ENCODE measurements around the gene CDIPT.
"Not testable (repeated sequence)": the region's sequence is repeated elsewhere in the genome, so short reads cannot be mapped to it uniquely, and the experiment has no call there.

CDIPT gene

GRCh38 chr16:29896841-29897240 lies 33.8 kb upstream of the CDIPT start:
- DNase-seq (ENCODE audit: low spot score), result no peak

GRCh38 chr16:29894352-29894751 lies 31.3 kb upstream of the CDIPT start:
- no peak for DNase-seq (ENCODE audit: low spot score)

- DNase-seq (ENCODE audit: low spot score), result no peak
Measured at GRCh38 chr16:29893553-29893952, 30.5 kb upstream of the CDIPT start.

- DNase-seq (ENCODE audit: low spot score), result no peak
Measured at GRCh38 chr16:29892458-29892813, 29.4 kb upstream of the CDIPT start.

- DNase-seq (ENCODE audit: low spot score), result no peak
Measured at GRCh38 chr16:29891525-29892457, 28.8 kb upstream of the CDIPT start.

- not testable (repeated sequence) for DNase-seq (ENCODE audit: low spot score)
Measured at GRCh38 chr16:29889372-29889771, 26.3 kb upstream of the CDIPT start.

- DNase-seq (ENCODE audit: low spot score), result no peak
Measured at GRCh38 chr16:29883987-29884386, 21.0 kb upstream of the CDIPT start.

- no peak for DNase-seq (ENCODE audit: low spot score)
Measured at GRCh38 chr16:29881050-29881449, 18.0 kb upstream of the CDIPT start.

- DNase-seq (ENCODE audit: low spot score), result no peak
Measured at GRCh38 chr16:29878172-29878571, 15.1 kb upstream of the CDIPT start.

- DNase-seq (ENCODE audit: low spot score), result peak; percentile 63
Measured at GRCh38 chr16:29877266-29877961, 14.4 kb upstream of the CDIPT start.

GRCh38 chr16:29876594-29877249 lies 13.7 kb upstream of the CDIPT start:
- DNase-seq (ENCODE audit: low spot score), result no peak

GRCh38 chr16:29876217-29876593 lies 13.2 kb upstream of the CDIPT start:
- no peak for DNase-seq (ENCODE audit: low spot score)

- DNase-seq (ENCODE audit: low spot score), result no peak
Measured at GRCh38 chr16:29875206-29875605, 12.2 kb upstream of the CDIPT start.

GRCh38 chr16:29873319-29873718 lies 10.3 kb upstream of the CDIPT start:
- no peak for DNase-seq (ENCODE audit: low spot score)

- no peak for DNase-seq (ENCODE audit: low spot score)
Measured at GRCh38 chr16:29871822-29872546, 9.0 kb upstream of the CDIPT start.

GRCh38 chr16:29869067-29869466 lies 6.0 kb upstream of the CDIPT start:
- DNase-seq (ENCODE audit: low spot score), result not testable (repeated sequence)

GRCh38 chr16:29868396-29869009 lies 5.5 kb upstream of the CDIPT start:
- no peak for DNase-seq (ENCODE audit: low spot score)

- no peak for DNase-seq (ENCODE audit: low spot score)
Measured at GRCh38 chr16:29864205-29864604, 1.2 kb upstream of the CDIPT start.

- DNase-seq (ENCODE audit: low spot score), result no peak
Measured at GRCh38 chr16:29863669-29863984, 601 bp upstream of the CDIPT start.

- peak; percentile 43 for DNase-seq (ENCODE audit: low spot score)
Measured at GRCh38 chr16:29862383-29862883, 593 bp downstream of the CDIPT start.

- no peak for DNase-seq (ENCODE audit: low spot score)
Measured at GRCh38 chr16:29860218-29860617, 2.8 kb downstream of the CDIPT start.

GRCh38 chr16:29858974-29859373 lies 4.1 kb downstream of the CDIPT start:
- DNase-seq (ENCODE audit: low spot score), result no peak
